ENCODE measurements around the gene FALEC. TPM values are rescaled to one million over a fixed set of nuclear protein-coding genes. Genes with fewer than 3 reads are reported as not detected.
A peak's percentile ranks its signal among the peaks of the same experiment; 100 is the strongest.

Gene FALEC
- total RNA-seq, 4 donors from 2014 or later = 0.88 to 1.0 TPM; not detected in 2

DNA sequence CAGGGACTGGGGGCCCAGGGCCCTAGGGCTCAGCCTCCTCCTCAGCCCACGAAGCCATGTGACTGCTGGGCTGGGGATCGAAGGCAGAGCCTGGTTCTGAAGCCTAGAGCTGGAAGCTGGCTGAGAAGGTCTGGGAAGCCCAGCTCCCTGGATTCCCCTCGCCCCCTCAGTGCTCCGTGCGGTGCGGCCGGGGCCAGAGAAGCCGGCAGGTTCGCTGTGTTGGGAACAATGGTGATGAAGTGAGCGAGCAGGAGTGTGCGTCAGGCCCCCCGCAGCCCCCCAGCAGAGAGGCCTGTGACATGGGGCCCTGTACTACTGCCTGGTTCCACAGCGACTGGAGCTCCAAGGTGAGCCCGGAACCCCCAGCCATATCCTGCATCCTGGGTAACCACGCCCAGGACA is 42.8 kb downstream of the FALEC start:
- H3K9me3 ChIP-seq = no peaks in the 10 kb centered on the region
- peak overlapping the region; percentile 99 for H3K27ac ChIP-seq
- H3K27me3 ChIP-seq = no peaks in the 10 kb centered on the region
- peaks cover 16 to 25% of the 10 kb centered on the region in 2 donors for H3K4me1 ChIP-seq
- H3K4me3 ChIP-seq = peak overlapping the region in 1 of 2 donors; percentile 14
- intact Hi-C loops (cut with DNase I; ENCODE audit: low total_unique reads) = loop anchor here (5.0 kb wide), 1 partner anchor 74 kb away; no protein-coding TSS in a partner anchor
- DNase-seq = peak in 1 of 2 donors; percentile 21
- no peaks in the 10 kb centered on the region for H3K36me3 ChIP-seq
- TF ChIP-seq CTCF (IDR thresholded peaks at IDR 0.05) (no peak), POLR2A (IDR thresholded peaks at IDR 0.05) (no peak)

DNA sequence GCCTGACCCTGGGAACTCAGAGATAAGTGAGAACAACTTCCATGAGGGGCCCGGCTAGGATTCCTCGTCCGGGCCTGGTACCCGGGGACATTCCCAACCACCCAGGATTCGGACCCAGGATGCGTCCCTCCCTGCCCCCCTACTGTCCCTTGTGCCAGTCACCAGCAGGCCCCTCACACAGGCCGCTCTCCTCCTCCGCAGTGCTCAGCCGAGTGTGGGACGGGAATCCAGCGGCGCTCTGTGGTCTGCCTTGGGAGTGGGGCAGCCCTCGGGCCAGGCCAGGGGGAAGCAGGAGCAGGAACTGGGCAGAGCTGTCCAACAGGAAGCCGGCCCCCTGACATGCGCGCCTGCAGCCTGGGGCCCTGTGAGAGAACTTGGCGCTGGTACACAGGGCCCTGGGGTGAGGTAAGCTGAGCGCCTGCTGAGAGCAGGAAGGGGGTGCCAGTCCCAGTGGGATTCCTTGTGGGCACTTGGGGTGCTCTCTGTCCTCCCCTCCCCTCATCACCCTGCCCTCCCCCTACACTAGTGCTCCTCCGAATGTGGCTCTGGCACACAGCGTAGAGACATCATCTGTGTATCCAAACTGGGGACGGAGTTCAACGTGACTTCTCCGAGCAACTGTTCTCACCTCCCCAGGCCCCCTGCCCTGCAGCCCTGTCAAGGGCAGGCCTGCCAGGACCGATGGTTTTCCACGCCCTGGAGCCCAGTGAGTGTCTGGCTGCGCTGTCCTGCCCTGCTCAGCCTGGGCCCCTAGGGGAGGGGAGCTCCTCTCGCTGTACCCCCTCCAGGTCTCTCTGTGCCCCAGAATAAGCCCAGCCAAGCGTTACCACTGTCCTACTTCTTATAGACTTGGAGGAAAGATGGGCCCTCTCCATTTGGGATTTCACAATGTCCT is 43.5 kb downstream of the FALEC start:
- intact Hi-C loops (cut with DNase I; ENCODE audit: low total_unique reads) = loop anchor here (5.0 kb wide), 1 partner anchor 73 kb away; no protein-coding TSS in a partner anchor
- peak; percentile 70 to 75 for DNase-seq
- Histone ChIP-seq H3K27ac (peak overlapping the region; percentile 99), H3K4me1 (peaks cover 23 to 30% of the 10 kb centered on the region in 2 donors), H3K9me3 (no peaks in the 10 kb centered on the region), H3K27me3 (no peaks in the 10 kb centered on the region), H3K4me3 (peak overlapping the region; percentile 14 to 17), H3K36me3 (no peaks in the 10 kb centered on the region)
- no peak for TF ChIP-seq CTCF (IDR thresholded peaks at IDR 0.05)
- peak in 1 of 2 donors; percentile 7 for TF ChIP-seq POLR2A (IDR thresholded peaks at IDR 0.05)

DNA sequence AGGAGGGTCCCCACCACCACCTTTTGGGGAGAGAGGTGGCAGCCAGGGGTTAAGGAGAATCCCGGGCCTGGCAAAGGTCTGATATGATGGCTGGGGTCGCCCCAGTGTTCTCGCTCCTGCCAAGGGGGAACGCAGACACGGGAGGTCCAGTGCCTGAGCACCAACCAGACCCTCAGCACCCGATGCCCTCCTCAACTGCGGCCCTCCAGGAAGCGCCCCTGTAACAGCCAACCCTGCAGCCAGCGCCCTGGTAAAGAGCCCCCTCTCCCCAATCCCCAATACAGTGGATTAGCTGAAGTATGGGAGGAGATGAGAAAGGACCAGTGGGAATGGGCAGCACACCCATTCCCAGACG is 44.1 kb downstream of the FALEC start:
- Histone ChIP-seq H3K4me3 (no peak overlapping the region), H3K27me3 (no peaks in the 10 kb centered on the region), H3K9me3 (no peaks in the 10 kb centered on the region), H3K27ac (peak overlapping the region; percentile 99), H3K36me3 (no peaks in the 10 kb centered on the region), H3K4me1 (peaks cover 28 to 34% of the 10 kb centered on the region in 2 donors)
- DNase-seq = peak in 1 of 2 donors; percentile 42
- no peak for TF ChIP-seq POLR2A (IDR thresholded peaks at IDR 0.05)
- no peak for TF ChIP-seq CTCF (IDR thresholded peaks at IDR 0.05)
- intact Hi-C loops (cut with DNase I; ENCODE audit: low total_unique reads) = loop anchor here (5.0 kb wide), 2 partner anchors 63 to 73 kb away; no protein-coding TSS in a partner anchor

DNA sequence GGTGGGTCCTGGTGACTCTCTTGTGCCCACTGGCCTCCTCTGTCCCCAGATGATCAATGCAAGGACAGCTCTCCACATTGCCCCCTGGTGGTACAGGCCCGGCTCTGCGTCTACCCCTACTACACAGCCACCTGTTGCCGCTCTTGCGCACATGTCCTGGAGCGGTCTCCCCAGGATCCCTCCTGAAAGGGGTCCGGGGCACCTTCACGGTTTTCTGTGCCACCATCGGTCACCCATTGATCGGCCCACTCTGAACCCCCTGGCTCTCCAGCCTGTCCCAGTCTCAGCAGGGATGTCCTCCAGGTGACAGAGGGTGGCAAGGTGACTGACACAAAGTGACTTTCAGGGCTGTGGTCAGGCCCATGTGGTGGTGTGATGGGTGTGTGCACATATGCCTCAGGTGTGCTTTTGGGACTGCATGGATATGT is 44.5 kb downstream of the FALEC start:
- Histone ChIP-seq H3K36me3 (no peaks in the 10 kb centered on the region), H3K4me1 (peaks cover 32 to 37% of the 10 kb centered on the region in 2 donors), H3K27me3 (no peaks in the 10 kb centered on the region), H3K9me3 (no peaks in the 10 kb centered on the region), H3K27ac (peak overlapping the region; percentile 99), H3K4me3 (no peak overlapping the region)
- intact Hi-C loops (cut with DNase I; ENCODE audit: low total_unique reads) = loop anchor here (5.0 kb wide), 1 partner anchor 62 kb away; no protein-coding TSS in a partner anchor
- TF ChIP-seq POLR2A (IDR thresholded peaks at IDR 0.05) (peak in 1 of 2 donors; percentile 17), CTCF (IDR thresholded peaks at IDR 0.05) (peak; percentile 78 to 94 (median 80))
- DNase-seq = peak; percentile 72 to 81

All from uterus (tissue), 4 donors.